ENCODE measurements around the gene PANX3. TPM values are rescaled to one million over a fixed set of nuclear protein-coding genes. Genes with fewer than 3 reads are reported as not detected.
A peak's percentile ranks its signal among the peaks of the same experiment; 100 is the strongest.

PANX3 gene, protein sequence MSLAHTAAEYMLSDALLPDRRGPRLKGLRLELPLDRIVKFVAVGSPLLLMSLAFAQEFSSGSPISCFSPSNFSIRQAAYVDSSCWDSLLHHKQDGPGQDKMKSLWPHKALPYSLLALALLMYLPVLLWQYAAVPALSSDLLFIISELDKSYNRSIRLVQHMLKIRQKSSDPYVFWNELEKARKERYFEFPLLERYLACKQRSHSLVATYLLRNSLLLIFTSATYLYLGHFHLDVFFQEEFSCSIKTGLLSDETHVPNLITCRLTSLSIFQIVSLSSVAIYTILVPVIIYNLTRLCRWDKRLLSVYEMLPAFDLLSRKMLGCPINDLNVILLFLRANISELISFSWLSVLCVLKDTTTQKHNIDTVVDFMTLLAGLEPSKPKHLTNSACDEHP
- not detected for total RNA-seq
- not detected for total RNA-seq (2013)
- total RNA-seq, result 0 to 0.06 (median 0) reads per million in 29 experiments

DNA sequence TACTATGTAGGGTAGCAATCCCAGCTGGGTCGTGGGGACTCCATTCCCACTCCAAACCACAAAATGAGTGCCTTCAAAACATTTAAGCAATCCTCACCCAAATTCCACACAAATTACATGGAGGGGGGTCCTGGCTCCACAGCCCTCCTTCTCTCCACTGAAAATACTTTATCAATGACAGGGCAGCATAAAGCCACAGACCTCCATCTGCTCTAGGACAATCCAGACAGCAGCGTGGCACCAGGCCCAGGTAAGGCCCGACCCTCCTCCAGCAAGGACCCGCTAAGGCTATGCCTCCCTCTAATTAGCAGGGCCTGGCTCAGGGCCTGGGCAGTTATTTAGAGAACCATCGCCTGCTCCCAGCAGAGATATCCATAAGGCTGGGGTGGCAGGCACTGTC lies at the start of gene PANX3:
Gene PANX3 (plus strand): TSS at position 365 of the 400 bp plus-strand sequence. CDS start 129 bp downstream, outside the sequence.
- Histone ChIP-seq H3K4me1 (ENCODE audit: control insufficient read depth in 1 of 2, extremely low read depth in 1 of 2, insufficient read depth in 2 of 2, low read length in 2 of 2) (peaks cover 0 to 4% of the 10 kb centered on the region in 2 experiments), H3K36me3 (ENCODE audit: control insufficient read depth in 2 of 2, extremely low read depth in 1 of 2, insufficient read depth in 1 of 2, low read length in 1 of 2) (peaks cover 0 to 4% of the 10 kb centered on the region in 2 donors), H3K9me3 (no peaks in the 10 kb centered on the region), H3K27me3 (replicated peaks in 1 of 2; ENCODE audit: control insufficient read depth in 2 of 2, extremely low read depth in 1 of 2, insufficient read depth in 2 of 2, low read length in 1 of 2) (no peaks in the 10 kb centered on the region), H3K4me3 (ENCODE audit: control insufficient read depth in 1 of 2, extremely low read depth in 1 of 2, low read length in 1 of 2) (no peak within 1 kb of the TSS), H3K27ac (ENCODE audit: low read length) (no peak within 1 kb of the TSS)
- POLR2A ChIA-PET, result no interaction called here
- no peak for DNase-seq
- 93% methylated on average over 4 of the region's 5 CpGs for WGBS (ENCODE audit: insufficient coverage)
- CTCF ChIA-PET, result interaction anchor here in 1 of 2 donors (0.5 to 0.7 kb wide), 3 partner anchors 12 to 1846 kb away, joined by 3 to 4 read pairs (median 4); partner anchors contain the start of gene TBRG1
- Mint-ChIP-seq H3K9me3 (no peaks in the 10 kb centered on the region), H3K36me3 (no peaks in the 10 kb centered on the region), H3K4me1 (peaks cover 7 to 8% (median 8%) of the 10 kb centered on the region in 3 donors), H3K27ac (peak within 1 kb of the TSS in 1 of 2 donors; percentile 80), H3K27me3 (peaks cover 6 to 8% of the 10 kb centered on the region in 2 donors), H3K4me3 (no peak within 1 kb of the TSS)
- no peak for ATAC-seq (replicated peaks in 1 of 4)

DNA sequence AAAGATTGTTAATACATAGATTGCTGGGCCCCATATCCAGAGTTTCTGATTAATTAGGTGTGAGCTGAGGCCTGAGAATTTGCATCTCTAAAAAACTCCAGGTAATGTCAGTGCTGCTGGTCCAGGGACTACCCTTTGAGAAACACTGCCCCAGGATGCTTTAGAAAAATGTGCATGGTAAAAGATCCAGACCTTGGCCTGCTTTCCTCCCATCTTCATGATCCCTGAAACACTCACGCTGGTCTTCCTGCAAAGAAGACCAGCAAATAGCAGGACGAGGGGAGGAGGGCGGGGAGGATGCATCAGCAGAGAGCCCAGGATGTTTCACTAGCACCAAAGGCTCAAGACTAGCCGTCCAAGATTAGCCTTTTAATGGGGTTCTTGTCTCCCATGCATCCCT lies 41.5 kb upstream of the PANX3 start, which contains the start of gene OR8A1:
Gene OR8A1 (plus strand): TSS at position 301 of the 400 bp plus-strand sequence. CDS start 123 bp downstream, outside the sequence.
- Mint-ChIP-seq H3K36me3 (no peaks in the 10 kb centered on the region), H3K9me3 (no peaks in the 10 kb centered on the region), H3K27ac (no peak within 1 kb of the TSS), H3K4me3 (no peak within 1 kb of the TSS), H3K27me3 (peaks cover 17 to 32% of the 10 kb centered on the region in 2 donors), H3K4me1 (no peaks in the 10 kb centered on the region)
- H3K27ac ChIP-seq (ENCODE audit: low read length), result no peak within 1 kb of the TSS
- ATAC-seq (replicated peaks in 1 of 4) (no peak), DNase-seq (no peak)
- CTCF ChIA-PET, result no interaction called here
- H3K36me3 ChIP-seq (ENCODE audit: control insufficient read depth in 2 of 2, extremely low read depth in 1 of 2, insufficient read depth in 1 of 2, low read length in 1 of 2), result no peaks in the 10 kb centered on the region
- no peaks in the 10 kb centered on the region for H3K9me3 ChIP-seq
- 76% methylated on average over 3 of the region's 4 CpGs for WGBS (ENCODE audit: insufficient coverage)
- H3K27me3 ChIP-seq (replicated peaks in 1 of 2; ENCODE audit: control insufficient read depth in 2 of 2, extremely low read depth in 1 of 2, insufficient read depth in 2 of 2, low read length in 1 of 2), result no peaks in the 10 kb centered on the region
- H3K4me3 ChIP-seq (ENCODE audit: control insufficient read depth in 1 of 2, extremely low read depth in 1 of 2, low read length in 1 of 2), result no peak within 1 kb of the TSS
- POLR2A ChIA-PET, result no interaction called here
- H3K4me1 ChIP-seq (ENCODE audit: control insufficient read depth in 1 of 2, extremely low read depth in 1 of 2, insufficient read depth in 2 of 2, low read length in 2 of 2), result no peaks in the 10 kb centered on the region

DNA sequence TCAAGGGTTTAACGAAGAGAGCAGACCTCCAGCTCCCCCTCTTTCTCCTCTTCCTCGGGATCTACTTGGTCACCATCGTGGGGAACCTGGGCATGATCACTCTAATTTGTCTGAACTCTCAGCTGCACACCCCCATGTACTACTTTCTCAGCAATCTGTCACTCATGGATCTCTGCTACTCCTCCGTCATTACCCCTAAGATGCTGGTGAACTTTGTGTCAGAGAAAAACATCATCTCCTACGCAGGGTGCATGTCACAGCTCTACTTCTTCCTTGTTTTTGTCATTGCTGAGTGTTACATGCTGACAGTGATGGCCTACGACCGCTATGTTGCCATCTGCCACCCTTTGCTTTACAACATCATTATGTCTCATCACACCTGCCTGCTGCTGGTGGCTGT lies 41.1 kb upstream of the PANX3 start:
- no peaks in the 10 kb centered on the region for H3K4me1 ChIP-seq (ENCODE audit: control insufficient read depth in 1 of 2, extremely low read depth in 1 of 2, insufficient read depth in 2 of 2, low read length in 2 of 2)
- H3K27ac Mint-ChIP-seq, result no peak overlapping the region
- POLR2A ChIA-PET, result no interaction called here
- H3K9me3 ChIP-seq, result no peaks in the 10 kb centered on the region
- no peaks in the 10 kb centered on the region for H3K4me1 Mint-ChIP-seq
- H3K4me3 ChIP-seq (ENCODE audit: control insufficient read depth in 1 of 2, extremely low read depth in 1 of 2, low read length in 1 of 2), result no peak overlapping the region
- DNase-seq (no peak), ATAC-seq (replicated peaks in 1 of 4) (no peak)
- no peaks in the 10 kb centered on the region for H3K27me3 ChIP-seq (replicated peaks in 1 of 2; ENCODE audit: control insufficient read depth in 2 of 2, extremely low read depth in 1 of 2, insufficient read depth in 2 of 2, low read length in 1 of 2)
- no peaks in the 10 kb centered on the region for H3K9me3 Mint-ChIP-seq
- H3K27ac ChIP-seq (ENCODE audit: low read length), result no peak overlapping the region
- no peak overlapping the region for H3K4me3 Mint-ChIP-seq
- no peaks in the 10 kb centered on the region for H3K36me3 Mint-ChIP-seq
- WGBS (ENCODE audit: insufficient coverage), result 81% methylated on average over 5 of the region's 7 CpGs
- no peaks in the 10 kb centered on the region for H3K36me3 ChIP-seq (ENCODE audit: control insufficient read depth in 2 of 2, extremely low read depth in 1 of 2, insufficient read depth in 1 of 2, low read length in 1 of 2)
- H3K27me3 Mint-ChIP-seq, result peaks cover 15 to 33% of the 10 kb centered on the region in 2 donors
- CTCF ChIA-PET, result no interaction called here

DNA sequence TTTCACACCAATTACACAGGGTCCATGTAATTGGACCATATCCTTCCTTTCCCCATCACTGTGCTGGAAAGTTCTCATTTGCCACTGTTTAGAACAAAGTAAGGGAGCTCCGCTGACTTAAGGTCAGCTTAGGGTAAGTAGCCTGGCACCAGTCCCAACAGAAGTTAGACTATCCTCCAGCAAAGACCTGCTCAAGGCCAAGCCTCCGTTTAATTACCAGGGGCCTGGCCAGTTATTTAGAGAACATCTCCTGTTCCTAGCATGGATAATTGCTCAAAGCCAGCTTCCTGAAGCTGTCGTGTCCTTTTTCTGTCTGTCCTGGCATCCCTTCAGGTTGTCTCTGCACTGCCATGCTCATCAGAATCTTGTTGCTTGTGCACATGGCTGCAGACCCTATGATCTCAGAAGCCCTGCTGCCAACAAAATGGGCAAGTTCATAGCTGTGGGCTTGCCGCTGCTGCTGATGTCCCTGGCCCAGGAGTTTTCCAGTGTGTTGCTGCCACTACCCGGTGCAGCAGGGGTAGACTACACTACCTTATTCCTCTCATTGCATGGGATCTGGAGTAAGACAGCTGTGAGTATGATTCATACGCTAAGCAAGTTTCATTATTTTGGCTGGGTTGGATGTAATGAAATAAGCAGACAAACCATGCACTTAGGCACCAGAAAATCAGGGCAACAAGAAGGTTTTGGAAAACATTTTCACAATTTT lies 33.4 kb upstream of the PANX3 start:
- Histone ChIP-seq H3K27me3 (replicated peaks in 1 of 2; ENCODE audit: control insufficient read depth in 2 of 2, extremely low read depth in 1 of 2, insufficient read depth in 2 of 2, low read length in 1 of 2) (peaks cover 0 to 10% of the 10 kb centered on the region in 2 experiments), H3K4me1 (ENCODE audit: control insufficient read depth in 1 of 2, extremely low read depth in 1 of 2, insufficient read depth in 2 of 2, low read length in 2 of 2) (no peaks in the 10 kb centered on the region), H3K27ac (ENCODE audit: low read length) (no peak overlapping the region), H3K9me3 (no peaks in the 10 kb centered on the region), H3K4me3 (ENCODE audit: control insufficient read depth in 1 of 2, extremely low read depth in 1 of 2, low read length in 1 of 2) (no peak overlapping the region), H3K36me3 (ENCODE audit: control insufficient read depth in 2 of 2, extremely low read depth in 1 of 2, insufficient read depth in 1 of 2, low read length in 1 of 2) (no peaks in the 10 kb centered on the region)
- H3K27ac Mint-ChIP-seq, result no peak overlapping the region
- POLR2A ChIA-PET, result interaction anchor here in 1 of 2 donors (0.6 kb wide), 1 partner anchor 41 kb away, joined by 3 read pairs; no protein-coding TSS in a partner anchor
- ATAC-seq (replicated peaks in 1 of 4) (no peak), DNase-seq (no peak)
- no peaks in the 10 kb centered on the region for H3K36me3 Mint-ChIP-seq
- CTCF ChIA-PET, result interaction anchor here in 1 of 2 donors (1.3 kb wide), 1 partner anchor 8 kb away, joined by 4 read pairs; no protein-coding TSS in a partner anchor
- no peaks in the 10 kb centered on the region for H3K4me1 Mint-ChIP-seq
- peaks cover 12 to 24% of the 10 kb centered on the region in 2 donors for H3K27me3 Mint-ChIP-seq
- no peak overlapping the region for H3K4me3 Mint-ChIP-seq
- 86% methylated on average over 3 of the region's 6 CpGs for WGBS (ENCODE audit: insufficient coverage)
- no peaks in the 10 kb centered on the region for H3K9me3 Mint-ChIP-seq

DNA sequence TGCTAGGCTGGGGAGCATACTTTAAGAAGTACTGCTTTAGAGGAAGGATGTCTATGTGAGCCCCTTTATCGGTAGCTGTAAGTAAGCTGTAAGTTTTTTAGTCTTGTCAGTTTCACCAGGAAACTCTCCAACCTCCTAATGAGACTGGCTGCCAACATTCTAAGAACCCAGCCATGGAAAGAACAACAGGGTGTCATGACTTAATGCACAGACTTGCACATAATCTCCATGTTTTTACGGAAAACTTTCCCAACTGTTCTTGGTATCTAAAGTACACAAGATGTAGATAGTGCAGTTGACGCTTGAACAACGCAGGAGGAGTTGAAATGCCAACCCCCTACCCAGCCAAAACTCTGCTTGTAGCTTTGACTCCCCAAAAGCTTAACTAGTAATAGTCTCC lies 32.5 kb upstream of the PANX3 start:
- ChIA-PET POLR2A (no interaction called here), CTCF (no interaction called here)
- Histone ChIP-seq H3K4me1 (ENCODE audit: control insufficient read depth in 1 of 2, extremely low read depth in 1 of 2, insufficient read depth in 2 of 2, low read length in 2 of 2) (no peaks in the 10 kb centered on the region), H3K9me3 (no peaks in the 10 kb centered on the region), H3K4me3 (ENCODE audit: control insufficient read depth in 1 of 2, extremely low read depth in 1 of 2, low read length in 1 of 2) (no peak overlapping the region), H3K36me3 (ENCODE audit: control insufficient read depth in 2 of 2, extremely low read depth in 1 of 2, insufficient read depth in 1 of 2, low read length in 1 of 2) (no peaks in the 10 kb centered on the region), H3K27me3 (replicated peaks in 1 of 2; ENCODE audit: control insufficient read depth in 2 of 2, extremely low read depth in 1 of 2, insufficient read depth in 2 of 2, low read length in 1 of 2) (peaks cover 0 to 10% of the 10 kb centered on the region in 2 experiments), H3K27ac (ENCODE audit: low read length) (no peak overlapping the region)
- no peak for ATAC-seq (replicated peaks in 1 of 4)
- Mint-ChIP-seq H3K4me3 (no peak overlapping the region), H3K27ac (no peak overlapping the region), H3K27me3 (peaks cover 10 to 22% of the 10 kb centered on the region in 2 donors), H3K36me3 (no peaks in the 10 kb centered on the region), H3K9me3 (no peaks in the 10 kb centered on the region), H3K4me1 (no peaks in the 10 kb centered on the region)
- DNase-seq, result no peak
- WGBS (ENCODE audit: insufficient coverage), result no CpG with 5 or more reads among the region's 4 CpGs

DNA sequence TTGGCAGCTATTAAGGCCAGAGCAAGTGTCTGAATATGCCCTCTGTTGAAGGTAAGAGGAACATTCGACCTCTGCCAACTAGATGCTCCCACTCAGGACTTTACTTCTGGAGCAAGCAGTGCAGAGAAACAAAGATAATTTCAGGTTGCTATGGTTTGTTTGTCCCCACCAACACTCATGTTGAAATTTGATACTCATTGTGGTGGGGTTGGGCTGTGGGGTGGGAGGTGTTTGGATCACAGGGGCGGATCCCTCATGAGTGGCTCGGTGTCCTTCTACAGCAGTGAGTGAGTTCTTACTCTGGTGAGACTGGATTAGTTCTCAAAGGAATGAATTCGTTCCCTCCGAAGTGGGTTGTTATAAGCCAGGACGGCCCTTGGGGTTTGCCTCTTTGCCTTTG lies 29.4 kb upstream of the PANX3 start:
- DNase-seq (no peak), ATAC-seq (replicated peaks in 1 of 4) (no peak)
- Mint-ChIP-seq H3K9me3 (no peaks in the 10 kb centered on the region), H3K27me3 (peaks cover 10 to 17% of the 10 kb centered on the region in 2 donors), H3K4me1 (no peaks in the 10 kb centered on the region), H3K36me3 (no peaks in the 10 kb centered on the region), H3K27ac (no peak overlapping the region), H3K4me3 (no peak overlapping the region)
- H3K4me1 ChIP-seq (ENCODE audit: control insufficient read depth in 1 of 2, extremely low read depth in 1 of 2, insufficient read depth in 2 of 2, low read length in 2 of 2), result no peaks in the 10 kb centered on the region
- H3K27ac ChIP-seq (ENCODE audit: low read length), result no peak overlapping the region
- H3K36me3 ChIP-seq (ENCODE audit: control insufficient read depth in 2 of 2, extremely low read depth in 1 of 2, insufficient read depth in 1 of 2, low read length in 1 of 2), result no peaks in the 10 kb centered on the region
- H3K9me3 ChIP-seq, result no peaks in the 10 kb centered on the region
- WGBS (ENCODE audit: insufficient coverage), result 60% methylated on average over 1 of the region's 6 CpGs
- CTCF ChIA-PET, result no interaction called here
- H3K27me3 ChIP-seq (replicated peaks in 1 of 2; ENCODE audit: control insufficient read depth in 2 of 2, extremely low read depth in 1 of 2, insufficient read depth in 2 of 2, low read length in 1 of 2), result peaks cover 0 to 13% of the 10 kb centered on the region in 2 experiments
- no peak overlapping the region for H3K4me3 ChIP-seq (ENCODE audit: control insufficient read depth in 1 of 2, extremely low read depth in 1 of 2, low read length in 1 of 2)
- POLR2A ChIA-PET, result no interaction called here

All from T-cell (primary cell).